ENCODE measurements around the gene TMEM256.

Gene TMEM256

DNA sequence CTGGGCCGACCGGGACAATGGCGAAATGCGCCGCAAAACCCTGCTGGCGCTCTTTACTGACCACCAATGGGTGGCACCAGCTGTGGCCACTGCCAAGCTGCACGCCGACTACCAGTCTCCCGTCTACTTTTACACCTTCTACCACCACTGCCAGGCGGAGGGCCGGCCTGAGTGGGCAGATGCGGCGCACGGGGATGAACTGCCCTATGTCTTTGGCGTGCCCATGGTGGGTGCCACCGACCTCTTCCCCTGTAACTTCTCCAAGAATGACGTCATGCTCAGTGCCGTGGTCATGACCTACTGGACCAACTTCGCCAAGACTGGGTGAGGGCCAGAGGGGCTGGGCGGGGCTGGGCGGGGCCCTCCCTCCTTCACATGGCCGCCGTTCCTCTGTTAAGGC is 11.9 kb upstream of the TMEM256 start:
- Histone ChIP-seq H4K20me1 (ENCODE audit: low read depth, low read length) (no peaks in the 10 kb centered on the region), H3K36me3 (ENCODE audit: low read length) (no peaks in the 10 kb centered on the region), H3F3A (ENCODE audit: insufficient read depth) (no peaks in the 10 kb centered on the region)

DNA sequence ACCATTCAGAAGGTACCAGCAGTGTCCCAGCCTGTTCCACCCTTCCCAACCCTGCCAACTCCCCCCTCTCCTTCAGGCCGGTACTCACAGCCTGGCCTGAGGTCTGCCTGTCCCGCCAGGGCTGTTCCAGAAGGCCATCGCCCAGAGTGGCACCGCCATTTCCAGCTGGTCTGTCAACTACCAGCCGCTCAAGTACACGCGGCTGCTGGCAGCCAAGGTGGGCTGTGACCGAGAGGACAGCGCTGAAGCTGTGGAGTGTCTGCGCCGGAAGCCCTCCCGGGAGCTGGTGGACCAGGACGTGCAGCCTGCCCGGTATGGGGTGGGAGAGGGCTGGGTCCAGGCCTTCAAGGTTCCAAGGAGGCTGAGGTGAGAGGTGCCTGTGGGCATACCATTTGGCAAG is 10.9 kb upstream of the TMEM256 start:
- Histone ChIP-seq H3F3A (ENCODE audit: insufficient read depth) (no peaks in the 10 kb centered on the region), H3K27me3 (ENCODE audit: low read length) (no peaks in the 10 kb centered on the region), H4K20me1 (ENCODE audit: low read depth, low read length) (no peaks in the 10 kb centered on the region), H2AFZ (ENCODE audit: low read depth, low read length, severe bottlenecking) (no peak overlapping the region), H3K79me2 (ENCODE audit: insufficient read depth, low read length) (no peaks in the 10 kb centered on the region), H3K9ac (ENCODE audit: low read length) (no peak overlapping the region), H3K9me2 (replicated peaks; ENCODE audit: insufficient read depth, low read length) (no peaks in the 10 kb centered on the region), H3K27ac (ENCODE audit: low read depth, low read length) (no peak overlapping the region), H3K4me3 (ENCODE audit: insufficient read depth, low read length, poor library complexity, severe bottlenecking) (no peak overlapping the region), H3K36me3 (ENCODE audit: low read length) (no peaks in the 10 kb centered on the region), H3K9me3 (ENCODE audit: insufficient read depth, low read length) (no peaks in the 10 kb centered on the region), H3K4me2 (ENCODE audit: low read depth, low read length, poor library complexity, severe bottlenecking) (no peak overlapping the region)
- TF ChIP-seq, protein P1, sequence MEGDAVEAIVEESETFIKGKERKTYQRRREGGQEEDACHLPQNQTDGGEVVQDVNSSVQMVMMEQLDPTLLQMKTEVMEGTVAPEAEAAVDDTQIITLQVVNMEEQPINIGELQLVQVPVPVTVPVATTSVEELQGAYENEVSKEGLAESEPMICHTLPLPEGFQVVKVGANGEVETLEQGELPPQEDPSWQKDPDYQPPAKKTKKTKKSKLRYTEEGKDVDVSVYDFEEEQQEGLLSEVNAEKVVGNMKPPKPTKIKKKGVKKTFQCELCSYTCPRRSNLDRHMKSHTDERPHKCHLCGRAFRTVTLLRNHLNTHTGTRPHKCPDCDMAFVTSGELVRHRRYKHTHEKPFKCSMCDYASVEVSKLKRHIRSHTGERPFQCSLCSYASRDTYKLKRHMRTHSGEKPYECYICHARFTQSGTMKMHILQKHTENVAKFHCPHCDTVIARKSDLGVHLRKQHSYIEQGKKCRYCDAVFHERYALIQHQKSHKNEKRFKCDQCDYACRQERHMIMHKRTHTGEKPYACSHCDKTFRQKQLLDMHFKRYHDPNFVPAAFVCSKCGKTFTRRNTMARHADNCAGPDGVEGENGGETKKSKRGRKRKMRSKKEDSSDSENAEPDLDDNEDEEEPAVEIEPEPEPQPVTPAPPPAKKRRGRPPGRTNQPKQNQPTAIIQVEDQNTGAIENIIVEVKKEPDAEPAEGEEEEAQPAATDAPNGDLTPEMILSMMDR (IDR thresholded peaks at IDR 0.05; ENCODE audit: insufficient read depth, low read length, poor library complexity, severe bottlenecking) = no peak
- no peak for TF ChIP-seq EZH2phosphoT487 (conservative IDR thresholded peaks at IDR 0.05; ENCODE audit: low read length)

More for the DNA sequence above, 11.9 kb upstream of the TMEM256 start:
- H3K4me2 ChIP-seq (ENCODE audit: low read depth, low read length, poor library complexity, severe bottlenecking) = no peak overlapping the region
- H3K9ac ChIP-seq (ENCODE audit: low read length) = no peak overlapping the region
- TF ChIP-seq, protein P1 (IDR thresholded peaks at IDR 0.05; ENCODE audit: insufficient read depth, low read length, poor library complexity, severe bottlenecking) = no peak
- no peak for TF ChIP-seq EZH2phosphoT487 (conservative IDR thresholded peaks at IDR 0.05; ENCODE audit: low read length)
- H3K27me3 ChIP-seq (ENCODE audit: low read length) = no peaks in the 10 kb centered on the region
- no peak overlapping the region for H3K27ac ChIP-seq (ENCODE audit: low read depth, low read length)
- H3K79me2 ChIP-seq (ENCODE audit: insufficient read depth, low read length) = no peaks in the 10 kb centered on the region
- no peaks in the 10 kb centered on the region for H3K9me3 ChIP-seq (ENCODE audit: insufficient read depth, low read length)
- no peaks in the 10 kb centered on the region for H3K9me2 ChIP-seq (replicated peaks; ENCODE audit: insufficient read depth, low read length)
- no peak overlapping the region for H3K4me3 ChIP-seq (ENCODE audit: insufficient read depth, low read length, poor library complexity, severe bottlenecking)
- H2AFZ ChIP-seq (ENCODE audit: low read depth, low read length, severe bottlenecking) = no peak overlapping the region

DNA sequence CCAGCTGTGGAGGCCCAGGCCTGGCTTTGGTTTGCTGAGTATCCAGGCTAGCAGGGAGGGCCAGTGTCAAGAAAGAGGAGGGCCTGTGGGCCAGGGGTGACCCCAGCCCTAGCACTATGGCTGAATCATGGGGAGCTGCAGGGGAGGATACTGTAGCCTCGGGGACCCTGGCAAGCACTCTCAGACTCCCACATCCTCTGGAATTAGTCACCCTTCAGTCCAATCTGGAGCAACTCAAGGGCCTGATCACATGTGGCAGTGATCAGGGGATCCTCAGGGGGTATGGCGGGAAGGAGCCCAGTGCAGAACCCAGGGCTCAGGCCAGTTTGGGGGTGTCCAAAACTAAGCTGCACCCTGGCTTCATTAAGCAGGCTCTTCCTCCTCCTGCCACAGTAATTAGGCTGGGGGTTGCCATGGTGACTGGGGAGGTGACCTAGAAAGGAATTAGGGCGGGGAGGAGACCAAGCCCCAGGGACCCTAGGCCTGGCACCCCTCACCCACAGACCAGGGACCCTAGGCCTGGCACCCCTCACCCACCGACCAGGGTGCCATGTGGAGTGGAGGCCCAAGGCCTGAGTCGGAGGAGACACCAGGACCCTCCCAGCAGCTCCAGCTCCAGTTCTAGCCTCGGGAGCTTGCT is 9.6 kb upstream of the TMEM256 start:
- H3K4me3 ChIP-seq (ENCODE audit: insufficient read depth, low read length, poor library complexity, severe bottlenecking) = no peak overlapping the region
- TF ChIP-seq EZH2phosphoT487 (conservative IDR thresholded peaks at IDR 0.05; ENCODE audit: low read length) = no peak
- TF ChIP-seq, protein P1 (IDR thresholded peaks at IDR 0.05; ENCODE audit: insufficient read depth, low read length, poor library complexity, severe bottlenecking) = no peak
- no peaks in the 10 kb centered on the region for H3K79me2 ChIP-seq (ENCODE audit: insufficient read depth, low read length)
- H3K36me3 ChIP-seq (ENCODE audit: low read length) = no peaks in the 10 kb centered on the region
- no peak overlapping the region for H2AFZ ChIP-seq (ENCODE audit: low read depth, low read length, severe bottlenecking)
- H3K27me3 ChIP-seq (ENCODE audit: low read length) = no peaks in the 10 kb centered on the region
- no peaks in the 10 kb centered on the region for H4K20me1 ChIP-seq (ENCODE audit: low read depth, low read length)
- no peak overlapping the region for H3K4me2 ChIP-seq (ENCODE audit: low read depth, low read length, poor library complexity, severe bottlenecking)
- H3K9me2 ChIP-seq (replicated peaks; ENCODE audit: insufficient read depth, low read length) = no peaks in the 10 kb centered on the region
- H3K27ac ChIP-seq (ENCODE audit: low read depth, low read length) = no peak overlapping the region
- no peaks in the 10 kb centered on the region for H3F3A ChIP-seq (ENCODE audit: insufficient read depth)
- H3K9me3 ChIP-seq (ENCODE audit: insufficient read depth, low read length) = no peaks in the 10 kb centered on the region
- no peak overlapping the region for H3K9ac ChIP-seq (ENCODE audit: low read length)

Measured in SU-DHL-6 (cell line).